T-helper 17 cell (primary cell): Measurements from ENCODE around the gene RNF115. TPM values are rescaled to one million over a fixed set of nuclear protein-coding genes. Genes with fewer than 3 reads are reported as not detected.
A peak's percentile ranks its signal among the peaks of the same experiment; 100 is the strongest.

Experiments
- ATAC-seq: fragments of 150-1000 bp; cut with Tn5 transposase; 2 replicates; pipeline ENCODE4 v1.10.0; 2021; ENCODE audit warnings: mild to moderate bottlenecking, moderate library complexity
- DNase-seq, 3 donors: peaks; one replicate each; pipeline versions ENCODE4 v3.0.0 to v3.0.0-alpha.2; 2020 to 2021
- H3K9me3 ChIP-seq: one replicate; pipeline ENCODE4 v1.7.0; 2013; ENCODE audit warnings: low read length, mild to moderate bottlenecking; ENCODE audit not compliant: control insufficient read depth, poor library complexity, severe bottlenecking
- H3K27ac Mint-ChIP-seq: one replicate; pipeline ENCODE4 v1.8.0; 2022; ENCODE audit warnings: mild to moderate bottlenecking, moderate library complexity, mixed read lengths
- H3K27me3 Mint-ChIP-seq: one replicate; pipeline ENCODE4 v1.8.0; 2022; ENCODE audit warnings: mixed read lengths
- H3K36me3 Mint-ChIP-seq: one replicate; pipeline ENCODE4 v1.8.0; 2022; ENCODE audit warnings: low read depth, mixed read lengths
- H3K4me1 Mint-ChIP-seq: one replicate; pipeline ENCODE4 v1.8.0; 2022; ENCODE audit warnings: mild to moderate bottlenecking, mixed read lengths
- H3K4me3 Mint-ChIP-seq: one replicate; pipeline ENCODE4 v1.8.0; 2022; ENCODE audit warnings: mild to moderate bottlenecking, moderate library complexity, mixed read lengths
- total RNA-seq, 4 donors: library from RNA in 2 of 4; stranded (reverse) in 2 of 4; gene quantifications; one replicate each; pipeline ENCODE4 v1.2.3 and lab custom pipeline; 2022 to 2026

Gene RNF115
- total RNA-seq, 2 donors from 2014 or later: 14.0 to 16.6 TPM

GRCh38 chr1:145707183-145707867 lies 116.6 kb downstream of the RNF115 start, which contains the start of gene PDZK1:
PDZK1 (minus strand) TSS chr1:145707368; CDS start chr1:145688021, 19,347 bp downstream.
- H3K27me3 Mint-ChIP-seq: peaks cover 10% of the 10 kb centered on the region
- no peak within 1 kb of the TSS for H3K27ac Mint-ChIP-seq
- H3K9me3 ChIP-seq: no peaks in the 10 kb centered on the region
- H3K4me1 Mint-ChIP-seq: peaks cover 4% of the 10 kb centered on the region
- DNase-seq: no peak
- ATAC-seq: no peak
- no peak within 1 kb of the TSS for H3K4me3 Mint-ChIP-seq
- H3K36me3 Mint-ChIP-seq: no peaks in the 10 kb centered on the region

- Mint-ChIP-seq H3K27ac (no peak overlapping the region), H3K4me1 (peaks cover 4% of the 10 kb centered on the region), H3K4me3 (no peak overlapping the region), H3K36me3 (no peaks in the 10 kb centered on the region), H3K27me3 (peaks cover 7% of the 10 kb centered on the region)
- DNase-seq (no peak), ATAC-seq (no peak)
- no peaks in the 10 kb centered on the region for H3K9me3 ChIP-seq
Measured at GRCh38 chr1:145706086-145706664, 117.7 kb downstream of the RNF115 start.

- no peak for ATAC-seq
- no peaks in the 10 kb centered on the region for H3K9me3 ChIP-seq
- no peak overlapping the region for H3K4me3 Mint-ChIP-seq
- no peak overlapping the region for H3K27ac Mint-ChIP-seq
- H3K27me3 Mint-ChIP-seq: peaks cover 6% of the 10 kb centered on the region
- no peaks in the 10 kb centered on the region for H3K36me3 Mint-ChIP-seq
- no peak for DNase-seq
- H3K4me1 Mint-ChIP-seq: peaks cover 4% of the 10 kb centered on the region
Measured at GRCh38 chr1:145705622-145706021, 118.3 kb downstream of the RNF115 start.

- ATAC-seq (no peak), DNase-seq (no peak)
- H3K36me3 Mint-ChIP-seq: no peaks in the 10 kb centered on the region
- H3K4me1 Mint-ChIP-seq: peaks cover 5% of the 10 kb centered on the region
- H3K27me3 Mint-ChIP-seq: peaks cover 10% of the 10 kb centered on the region
- no peaks in the 10 kb centered on the region for H3K9me3 ChIP-seq
- no peak overlapping the region for H3K27ac Mint-ChIP-seq
- no peak overlapping the region for H3K4me3 Mint-ChIP-seq
Measured at GRCh38 chr1:145702826-145703225, 121.1 kb downstream of the RNF115 start.

- DNase-seq: no peak
- Mint-ChIP-seq H3K4me1 (peaks cover 5% of the 10 kb centered on the region), H3K27me3 (peaks cover 11% of the 10 kb centered on the region), H3K4me3 (no peak overlapping the region), H3K27ac (no peak overlapping the region), H3K36me3 (no peaks in the 10 kb centered on the region)
- ATAC-seq: no peak
- no peaks in the 10 kb centered on the region for H3K9me3 ChIP-seq
Measured at GRCh38 chr1:145702052-145702451, 121.8 kb downstream of the RNF115 start.

DNA sequence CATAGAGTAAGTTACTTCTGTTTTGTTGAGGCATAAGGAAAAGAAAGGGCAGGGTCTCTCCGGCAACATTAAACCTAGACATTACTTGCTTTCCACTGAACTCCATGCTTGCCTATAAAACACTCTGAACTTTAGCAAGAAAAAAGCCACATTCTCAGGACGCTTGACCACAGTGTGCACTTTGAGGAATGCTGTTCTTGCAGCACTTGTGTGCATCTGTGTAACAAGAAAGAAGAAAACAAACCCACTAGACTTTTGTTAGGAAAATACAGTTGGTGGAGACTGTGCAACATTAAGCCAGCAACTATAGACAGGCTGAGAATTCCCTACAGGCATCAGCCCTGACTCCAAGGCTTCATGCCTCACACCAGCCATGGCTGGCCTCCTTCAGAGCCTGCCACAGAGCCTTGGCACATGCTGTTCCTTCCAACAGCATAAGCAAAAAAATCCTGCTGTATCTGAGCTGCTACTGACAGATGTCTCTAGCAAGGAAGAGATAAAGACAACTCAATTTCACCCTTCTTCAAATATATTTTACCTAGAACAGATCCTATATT lies 122.5 kb downstream of the RNF115 start:
- ATAC-seq (no peak), DNase-seq (no peak)
- Mint-ChIP-seq H3K4me3 (no peak overlapping the region), H3K27ac (no peak overlapping the region), H3K4me1 (peaks cover 5% of the 10 kb centered on the region), H3K27me3 (peaks cover 17% of the 10 kb centered on the region), H3K36me3 (no peaks in the 10 kb centered on the region)
- no peaks in the 10 kb centered on the region for H3K9me3 ChIP-seq

DNA sequence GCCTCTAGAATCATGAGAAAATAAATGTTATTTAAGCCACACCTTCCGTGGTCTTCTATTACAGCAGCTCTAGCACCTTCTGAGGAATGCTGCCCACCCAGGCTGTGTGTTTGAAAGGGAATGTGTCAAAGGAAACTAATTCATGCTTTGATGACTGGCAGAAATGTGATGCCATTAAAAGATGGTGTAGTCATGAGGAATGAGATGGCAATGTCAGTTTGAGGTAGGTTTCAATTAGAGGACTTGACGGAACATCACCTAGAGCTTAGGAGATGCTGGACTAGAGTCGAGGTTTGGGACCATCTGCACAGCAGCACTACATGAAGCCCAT lies 127.3 kb downstream of the RNF115 start:
- DNase-seq (no peak), ATAC-seq (no peak)
- peaks cover 17% of the 10 kb centered on the region for H3K27me3 Mint-ChIP-seq
- H3K9me3 ChIP-seq: no peaks in the 10 kb centered on the region
- H3K27ac Mint-ChIP-seq: no peak overlapping the region
- no peak overlapping the region for H3K4me3 Mint-ChIP-seq
- H3K4me1 Mint-ChIP-seq: peaks cover 10% of the 10 kb centered on the region
- no peaks in the 10 kb centered on the region for H3K36me3 Mint-ChIP-seq

DNA sequence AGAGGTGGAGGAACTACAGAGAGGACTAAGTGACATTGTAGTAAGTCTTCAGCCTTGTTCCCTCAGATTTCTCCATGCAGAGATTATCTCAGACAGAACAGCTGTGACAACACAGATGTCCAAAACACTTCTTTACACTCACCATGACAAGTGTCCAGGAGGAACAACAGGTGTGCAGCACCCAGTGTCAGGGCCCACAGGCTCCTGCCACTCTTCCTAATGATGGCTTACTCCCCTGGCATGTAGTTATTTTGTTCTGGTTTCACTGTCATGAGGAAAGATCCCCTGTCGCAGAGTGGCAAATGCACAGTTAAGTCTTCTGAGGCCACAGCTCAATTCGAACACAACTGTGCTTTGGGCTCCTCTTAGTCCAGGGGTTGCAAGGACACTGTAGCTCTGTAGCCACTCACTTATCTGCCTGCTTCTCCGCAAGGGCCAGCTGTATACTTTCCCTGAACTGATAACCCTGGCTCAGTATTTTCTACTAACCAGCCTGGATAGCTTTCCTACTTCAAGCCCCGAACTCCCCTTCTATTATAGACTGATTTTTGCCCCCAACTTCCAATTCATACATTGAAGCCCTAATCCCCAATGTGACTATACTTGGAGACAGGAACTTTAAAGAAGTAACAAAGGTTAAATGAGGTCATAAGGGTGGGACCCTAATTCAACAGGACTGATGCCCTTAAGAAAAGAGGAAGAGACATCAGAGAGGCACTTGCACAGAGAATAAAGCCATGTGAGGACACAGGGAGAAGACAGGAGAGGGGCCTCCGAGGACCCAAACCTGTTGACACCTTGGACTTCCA lies 127.9 kb downstream of the RNF115 start:
- peaks cover 10% of the 10 kb centered on the region for H3K4me1 Mint-ChIP-seq
- DNase-seq (no peak), ATAC-seq (no peak)
- H3K36me3 Mint-ChIP-seq: no peaks in the 10 kb centered on the region
- no peak overlapping the region for H3K4me3 Mint-ChIP-seq
- peaks cover 17% of the 10 kb centered on the region for H3K27me3 Mint-ChIP-seq
- H3K27ac Mint-ChIP-seq: no peak overlapping the region
- no peaks in the 10 kb centered on the region for H3K9me3 ChIP-seq

DNA sequence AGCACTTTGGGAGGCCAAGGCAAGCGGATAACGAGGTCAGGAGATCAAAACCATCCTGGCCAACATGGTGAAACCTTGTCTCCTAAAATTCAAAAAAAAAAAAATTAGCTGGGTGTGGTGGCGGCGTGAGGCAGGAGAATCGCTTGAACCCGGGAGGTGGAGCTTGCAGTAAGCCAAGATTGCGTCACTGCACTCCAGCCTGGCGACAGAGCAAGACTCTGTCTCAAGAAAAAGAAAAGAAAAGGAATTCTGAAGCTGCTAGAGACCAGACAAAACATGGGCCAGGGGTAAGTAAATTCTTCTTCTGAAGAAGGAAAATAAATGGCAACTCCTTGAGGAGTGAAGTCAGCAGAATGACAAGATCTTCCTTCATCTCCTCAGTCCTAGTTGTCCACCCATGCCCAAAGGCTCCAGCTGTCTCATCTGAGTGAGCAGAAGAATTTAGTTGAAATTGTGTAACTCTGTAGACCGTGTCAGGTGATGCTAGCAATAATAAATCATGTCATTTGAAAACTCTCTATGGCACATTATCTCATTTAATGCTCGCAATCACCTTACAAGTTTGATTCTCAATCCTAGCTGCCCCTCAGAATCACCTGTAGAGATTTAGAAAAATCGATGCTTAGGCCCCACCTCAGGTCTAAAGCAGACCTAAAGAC lies 131.0 kb downstream of the RNF115 start:
- no peaks in the 10 kb centered on the region for H3K9me3 ChIP-seq
- H3K27me3 Mint-ChIP-seq: peaks cover 8% of the 10 kb centered on the region
- peaks cover 23% of the 10 kb centered on the region for H3K4me1 Mint-ChIP-seq
- ATAC-seq (no peak), DNase-seq (no peak)
- H3K36me3 Mint-ChIP-seq: no peaks in the 10 kb centered on the region
- H3K27ac Mint-ChIP-seq: no peak overlapping the region
- H3K4me3 Mint-ChIP-seq: no peak overlapping the region

DNA sequence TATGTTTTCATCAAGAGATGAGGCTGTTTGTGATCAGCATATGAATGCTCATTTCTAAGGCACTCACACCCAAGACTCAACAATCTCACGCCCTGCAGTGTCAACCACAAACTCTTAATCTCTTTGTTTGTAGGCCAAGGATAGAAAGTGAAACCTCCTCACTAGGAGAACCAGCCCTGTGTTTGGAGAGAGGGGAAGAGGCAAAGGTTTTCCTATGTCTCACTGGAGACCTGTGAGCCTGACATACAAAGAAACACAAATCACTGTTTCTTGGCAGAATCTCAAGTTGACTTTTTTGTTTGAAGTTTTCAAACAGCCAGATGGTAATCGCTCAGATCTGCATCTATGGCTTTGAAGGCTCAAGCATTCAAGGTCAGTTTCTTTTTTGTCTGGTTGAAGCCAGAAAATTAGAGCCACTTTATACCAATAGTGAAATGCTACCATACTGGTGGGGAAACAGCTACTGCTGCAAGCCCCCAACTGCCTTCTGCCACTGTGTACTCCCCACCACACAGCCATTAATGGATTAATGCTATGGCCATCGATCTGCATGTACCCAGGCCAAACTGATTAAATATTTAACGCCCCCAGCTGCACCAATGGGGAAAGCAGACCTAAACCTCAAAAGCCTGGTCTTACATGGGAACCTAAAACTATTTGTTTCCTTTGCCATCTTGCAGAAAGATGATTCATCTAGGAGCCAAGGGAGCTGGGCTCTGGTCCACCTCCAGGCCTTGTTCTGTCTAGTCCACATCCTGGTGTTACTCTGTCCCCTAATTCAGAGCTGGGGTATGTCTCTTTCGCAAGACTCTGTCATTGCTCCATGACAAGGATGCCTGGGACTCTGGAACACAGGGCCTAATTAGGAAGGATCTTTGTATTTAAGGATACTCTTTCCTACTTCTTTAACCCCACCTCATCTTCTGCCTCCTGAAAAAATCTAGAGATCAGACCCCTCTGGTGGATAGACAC lies 133.0 kb downstream of the RNF115 start:
- H3K27ac Mint-ChIP-seq: peak overlapping the region; percentile 89
- no peaks in the 10 kb centered on the region for H3K36me3 Mint-ChIP-seq
- peaks cover 23% of the 10 kb centered on the region for H3K4me1 Mint-ChIP-seq
- peak overlapping the region; percentile 65 for H3K4me3 Mint-ChIP-seq
- ATAC-seq (peak; percentile 77), DNase-seq (no peak)
- H3K9me3 ChIP-seq: no peaks in the 10 kb centered on the region
- no peaks in the 10 kb centered on the region for H3K27me3 Mint-ChIP-seq

- H3K27ac Mint-ChIP-seq: peak overlapping the region; percentile 89
- peaks cover 18% of the 10 kb centered on the region for H3K4me1 Mint-ChIP-seq
- H3K27me3 Mint-ChIP-seq: no peaks in the 10 kb centered on the region
- H3K36me3 Mint-ChIP-seq: no peaks in the 10 kb centered on the region
- DNase-seq: no peak
- peak overlapping the region; percentile 79 for H3K4me3 Mint-ChIP-seq
- H3K9me3 ChIP-seq: no peaks in the 10 kb centered on the region
- no peak for ATAC-seq
Measured at GRCh38 chr1:145689922-145690321, 134.0 kb downstream of the RNF115 start.

- H3K4me1 Mint-ChIP-seq: peaks cover 18% of the 10 kb centered on the region
- no peaks in the 10 kb centered on the region for H3K9me3 ChIP-seq
- no peak overlapping the region for H3K4me3 Mint-ChIP-seq
- H3K36me3 Mint-ChIP-seq: no peaks in the 10 kb centered on the region
- H3K27ac Mint-ChIP-seq: peak overlapping the region; percentile 89
- ATAC-seq (no peak), DNase-seq (no peak)
- H3K27me3 Mint-ChIP-seq: no peaks in the 10 kb centered on the region
Measured at GRCh38 chr1:145688924-145689323, 135.0 kb downstream of the RNF115 start.
